Fibroblast of skin of back (primary cell): ENCODE results near the gene MAML3.

ENCODE experiments used
- DNase-seq: peaks from one replicate; pipeline ENCODE4 v3.0.0-alpha.2; 2013

The MAML3 gene

GRCh38 chr4:139774759-139775487, 379.1 kb downstream of the MAML3 start:
- no peak for DNase-seq

- no peak for DNase-seq
Observed at GRCh38 chr4:139773560-139774318, 380.2 kb downstream of the MAML3 start.

- DNase-seq: peak; percentile 6
Observed at GRCh38 chr4:139770361-139770760, 383.6 kb downstream of the MAML3 start.

DNA sequence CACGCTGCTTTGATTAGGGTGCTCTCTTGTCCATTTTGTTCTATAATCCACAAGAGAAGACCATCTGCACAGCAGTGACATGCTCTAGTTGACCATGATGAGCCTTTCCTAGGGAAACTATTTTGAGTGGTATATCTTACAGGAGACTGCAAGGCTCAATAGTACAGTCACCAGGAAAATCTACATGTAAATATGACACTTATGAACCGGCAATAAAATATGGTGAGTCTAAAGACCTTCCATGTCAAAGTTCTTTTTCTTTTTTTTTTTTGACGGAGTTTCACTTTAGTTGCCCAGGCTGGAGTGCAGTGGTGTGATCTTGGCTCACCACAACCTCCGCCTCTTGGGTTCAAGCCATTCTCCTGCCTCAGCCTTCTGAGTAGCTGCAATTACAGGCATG, 384.6 kb downstream of the MAML3 start:
- no peak for DNase-seq

DNA sequence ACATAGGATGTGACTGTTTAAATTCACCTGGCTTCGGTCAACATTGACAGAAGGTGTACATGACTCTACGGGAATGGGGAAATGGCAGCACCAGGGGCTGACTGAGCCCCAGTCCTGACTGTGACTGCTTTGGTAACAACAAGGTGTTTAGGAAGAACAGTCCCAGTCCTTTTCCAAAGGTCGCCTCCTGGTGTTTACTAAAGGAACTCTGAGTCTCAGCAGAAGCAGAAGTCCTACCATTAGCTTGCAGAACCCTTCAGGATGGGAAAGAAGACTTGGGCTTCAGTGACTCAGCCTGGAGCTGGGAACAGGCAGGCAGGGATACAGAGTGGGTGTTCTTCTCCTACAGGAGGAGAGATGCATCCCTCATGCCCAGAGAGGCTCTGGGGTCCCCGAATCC, 385.1 kb downstream of the MAML3 start:
- no peak for DNase-seq

DNA sequence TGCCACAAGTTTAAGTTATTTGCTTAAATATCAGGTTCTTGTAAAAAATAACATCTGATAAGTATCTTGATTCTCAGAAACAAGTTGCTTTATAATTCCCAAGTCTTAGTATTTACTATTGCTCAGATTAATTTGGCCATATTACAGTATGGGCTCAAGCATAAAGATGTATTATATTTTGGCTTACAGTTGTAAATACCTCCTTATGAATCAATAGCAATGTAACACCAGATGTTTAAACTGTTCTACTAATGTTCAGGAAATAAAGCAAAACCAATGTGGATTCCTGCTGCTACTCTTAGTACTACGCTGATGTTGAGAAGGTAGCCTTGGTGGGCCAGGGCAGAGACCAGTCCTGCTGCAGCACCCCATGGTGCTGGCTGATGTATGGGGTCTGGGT, 385.6 kb downstream of the MAML3 start:
- no peak for DNase-seq

- no peak for DNase-seq
Observed at GRCh38 chr4:139767585-139767984, 386.4 kb downstream of the MAML3 start.

- DNase-seq: peak; percentile 79
Observed at GRCh38 chr4:139767168-139767567, 386.8 kb downstream of the MAML3 start.

DNA sequence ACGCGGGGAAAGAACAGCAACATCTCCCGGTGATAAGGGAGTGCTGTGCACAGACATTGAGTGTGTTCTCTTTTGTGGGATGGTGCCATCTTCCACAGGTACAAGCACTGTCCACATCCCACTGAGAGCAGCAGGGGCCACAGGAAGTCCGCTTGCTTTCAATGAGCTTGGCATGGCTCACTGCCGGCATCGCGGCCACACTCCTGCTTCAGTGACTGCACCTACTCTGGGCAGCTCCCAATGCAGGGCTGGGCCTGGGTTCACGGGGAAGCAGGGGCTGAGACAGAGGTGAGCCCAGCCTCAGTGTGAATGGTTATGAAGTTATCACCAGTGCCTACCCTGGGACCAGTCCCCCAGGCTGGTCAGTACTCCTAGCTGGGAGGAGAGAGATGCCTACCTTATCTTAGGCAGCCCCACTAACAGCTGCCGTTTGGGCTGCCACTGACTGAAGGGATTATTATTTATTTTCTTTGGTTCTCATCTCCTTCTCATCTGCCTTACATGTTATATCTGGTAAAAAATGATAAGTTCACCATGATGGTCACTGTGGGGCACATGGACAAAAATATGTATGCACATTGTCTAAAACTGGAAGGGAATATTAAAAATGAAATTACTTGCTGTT, 389.2 kb downstream of the MAML3 start:
- no peak for DNase-seq

DNA sequence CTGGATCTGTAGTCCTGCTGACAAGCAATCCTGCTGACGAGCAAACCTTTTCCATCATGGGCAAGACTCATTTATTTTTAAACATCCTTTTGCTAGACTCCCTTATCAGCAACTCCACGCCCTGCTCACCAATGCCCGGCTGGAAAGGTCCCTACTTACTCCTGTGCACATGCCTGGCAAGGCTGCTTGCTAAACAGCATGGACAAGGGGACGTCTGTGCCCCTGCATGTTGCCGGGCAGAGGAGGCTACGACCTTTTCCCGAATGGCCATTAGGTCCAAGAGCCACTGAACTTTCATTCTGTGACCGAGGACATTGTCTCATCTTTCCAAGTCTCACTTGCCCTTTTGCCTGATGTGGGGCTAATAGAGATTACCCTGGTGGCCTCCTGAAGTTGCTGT, 389.8 kb downstream of the MAML3 start:
- DNase-seq: no peak

GRCh38 chr4:139763672-139764071, 390.3 kb downstream of the MAML3 start:
- DNase-seq: no peak

DNA sequence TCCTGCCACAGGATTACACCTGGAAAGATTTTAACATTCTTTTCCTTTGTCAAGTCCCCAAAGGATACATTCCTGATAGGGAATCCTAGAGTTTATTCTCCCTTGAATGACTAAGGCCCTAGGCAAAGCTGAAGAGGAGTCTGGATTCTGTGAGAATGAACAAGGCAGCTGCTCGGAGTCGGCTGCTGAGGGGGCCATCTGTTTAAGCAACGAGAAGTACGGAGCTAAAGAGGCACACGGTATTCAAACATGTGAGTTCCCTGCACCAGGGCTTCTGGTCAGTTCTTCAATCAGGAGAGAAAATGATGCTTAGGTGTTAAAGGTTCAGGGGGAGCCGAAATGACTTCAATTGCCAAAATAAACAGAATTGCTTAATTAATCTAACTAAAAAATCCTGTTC, 390.8 kb downstream of the MAML3 start:
- no peak for DNase-seq

DNA sequence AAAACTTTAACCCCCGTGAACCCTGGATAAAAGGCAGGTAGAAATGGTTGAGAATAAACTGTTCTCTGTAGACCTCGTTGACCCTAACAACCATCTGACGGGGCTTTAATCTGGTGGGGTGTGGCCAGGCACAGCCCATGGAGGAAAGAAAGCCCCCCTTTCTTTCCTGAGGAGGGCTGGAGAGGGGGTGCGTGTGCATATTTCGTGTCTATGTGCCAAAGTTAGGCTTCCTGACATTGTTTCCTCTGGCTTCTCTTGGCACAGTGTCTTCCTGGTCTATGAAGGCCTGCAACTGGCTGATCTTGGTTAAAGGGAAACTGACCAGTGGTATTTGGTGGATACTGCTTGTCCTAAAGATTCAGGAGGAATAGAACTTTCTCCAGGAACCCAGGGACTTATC, 391.3 kb downstream of the MAML3 start:
- DNase-seq: no peak

DNA sequence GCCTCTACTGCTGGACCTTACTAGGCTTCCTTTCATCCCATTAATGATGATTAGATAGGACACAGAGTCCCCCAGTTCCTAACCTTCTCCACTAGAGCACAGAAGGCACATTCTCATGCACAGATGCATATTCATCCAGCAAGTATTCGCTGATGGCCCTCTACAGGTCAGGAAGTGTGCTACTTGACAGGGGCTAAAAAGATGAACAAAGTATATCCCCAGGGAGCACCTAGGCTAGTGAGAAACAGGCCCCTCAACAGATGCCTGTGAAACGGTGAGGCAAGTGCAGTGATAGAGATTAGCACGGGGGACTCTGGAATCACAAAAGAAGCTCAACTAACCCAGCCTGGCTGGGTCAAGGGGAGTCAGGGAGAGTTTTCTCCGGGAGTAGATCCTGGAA, 392.5 kb downstream of the MAML3 start:
- DNase-seq: peak; percentile 25

- no peak for DNase-seq
Observed at GRCh38 chr4:139760567-139760966, 393.4 kb downstream of the MAML3 start.

- DNase-seq: no peak
Observed at GRCh38 chr4:139759097-139759496, 394.9 kb downstream of the MAML3 start.

DNA sequence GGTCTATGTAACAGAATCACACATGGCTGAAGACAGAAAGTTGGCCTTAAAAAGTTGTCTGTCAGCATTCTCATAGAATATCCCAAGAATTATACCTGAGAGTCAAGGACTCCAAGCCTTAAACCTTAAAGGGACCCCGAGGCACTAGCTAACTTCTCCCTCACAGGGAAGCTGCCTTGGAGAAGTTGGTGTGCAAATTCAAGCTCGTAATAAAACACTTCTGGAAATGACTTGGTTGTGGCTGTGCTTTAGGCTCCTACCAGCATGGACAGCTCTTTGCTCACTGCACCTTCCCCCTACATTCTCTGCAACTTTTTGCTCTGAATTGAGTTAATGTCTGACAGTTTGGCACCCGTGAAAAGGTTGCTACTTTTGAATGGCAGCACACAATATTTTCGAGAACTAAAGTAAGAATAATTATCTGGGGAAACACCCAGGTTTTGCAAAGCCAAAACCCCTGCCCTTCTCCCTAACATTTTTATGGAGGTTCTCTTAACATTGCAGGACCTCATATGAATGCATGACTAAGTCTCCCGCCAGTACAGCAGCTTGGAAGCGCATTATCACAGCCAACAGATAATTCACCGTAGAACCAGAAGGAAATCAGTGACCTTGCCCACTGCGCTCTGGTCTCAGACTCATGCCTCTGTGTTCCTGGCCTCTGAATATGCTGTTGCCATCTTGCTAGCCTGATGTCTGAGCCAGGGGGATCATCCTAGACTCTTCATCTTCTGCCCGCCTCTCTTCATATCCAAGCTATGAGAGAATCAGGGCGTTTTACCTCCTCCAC, 397.4 kb downstream of the MAML3 start:
- DNase-seq: no peak

GRCh38 chr4:139754938-139755337, 399.0 kb downstream of the MAML3 start:
- DNase-seq: no peak

DNA sequence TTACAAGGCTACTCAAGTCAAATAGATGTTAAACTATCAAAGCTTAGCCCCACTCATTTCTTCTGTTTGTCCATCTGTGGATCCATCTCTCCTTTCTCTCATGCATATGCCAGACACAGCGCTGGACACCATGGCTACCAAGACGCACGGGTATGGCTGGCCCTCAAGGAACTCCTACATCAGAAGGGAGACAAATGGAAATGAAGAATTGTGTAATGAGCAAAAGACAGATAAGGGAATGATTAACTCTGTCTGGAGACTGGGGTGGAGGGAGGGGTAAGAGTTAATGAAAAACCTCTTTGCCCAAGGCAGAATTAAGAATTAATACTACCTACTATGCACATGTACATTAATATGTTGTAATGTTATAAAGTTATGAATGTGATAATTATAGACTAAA, 400.3 kb downstream of the MAML3 start:
- DNase-seq: no peak

GRCh38 chr4:139749835-139750498, 404.0 kb downstream of the MAML3 start:
- DNase-seq: no peak

DNA sequence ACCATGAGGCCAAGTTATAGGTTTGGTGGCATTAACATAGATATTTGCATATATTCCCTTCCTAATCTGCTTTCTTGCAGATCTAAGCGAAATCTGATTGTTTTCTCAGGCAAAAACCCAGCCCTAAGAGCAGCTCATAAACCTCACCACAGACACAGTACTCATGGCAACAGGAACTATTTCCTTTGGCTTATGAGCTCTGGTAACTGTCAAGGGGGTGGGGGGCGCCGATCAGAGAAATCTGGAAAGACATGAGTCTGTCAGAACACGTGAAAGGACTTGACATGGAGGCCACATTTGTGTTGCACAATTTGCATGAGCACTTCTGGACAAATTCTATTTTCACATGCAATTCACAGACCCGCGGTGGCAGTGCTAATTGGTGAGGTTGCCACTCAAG, 404.6 kb downstream of the MAML3 start:
- DNase-seq: no peak

DNA sequence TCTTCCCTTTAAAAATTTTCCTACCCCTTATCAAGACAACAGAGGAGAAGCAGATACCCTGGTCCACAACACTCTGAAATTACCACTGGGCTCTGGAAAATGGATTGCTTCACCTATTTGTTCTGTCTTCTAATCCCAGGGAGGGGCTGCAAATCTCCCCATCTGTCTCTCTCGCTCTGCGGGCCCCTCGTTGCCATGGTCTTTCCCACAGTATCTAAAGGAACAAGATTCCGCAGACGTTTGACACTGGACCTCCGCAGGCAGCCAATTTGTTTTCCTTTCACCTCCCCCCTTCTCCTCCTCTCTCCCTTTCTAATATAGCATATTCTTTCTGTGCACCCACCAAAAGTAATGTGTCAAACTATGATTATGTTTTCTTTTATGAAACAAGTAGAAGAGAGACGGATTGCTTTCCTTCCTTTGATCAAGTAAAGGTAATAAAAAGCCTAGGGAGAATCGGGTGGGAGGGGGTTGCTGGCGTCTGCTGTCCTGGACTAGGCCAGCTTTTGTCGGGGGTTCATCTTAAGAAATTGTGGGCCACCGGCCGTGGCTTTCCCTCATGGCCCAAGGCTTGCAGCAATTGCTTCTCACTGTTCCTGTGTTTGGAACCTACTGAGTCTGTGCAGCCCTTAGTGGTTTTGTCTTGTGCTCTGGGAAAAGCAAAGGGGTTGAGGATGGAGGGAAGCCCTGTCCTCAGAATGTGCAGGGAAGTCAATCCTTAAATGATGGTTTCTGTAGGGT, 407.4 kb downstream of the MAML3 start:
- DNase-seq: no peak
